Epithelial cell of proximal tubule (primary cell): ENCODE measurements around the gene CACNB3. TPM values are rescaled to one million over a fixed set of nuclear protein-coding genes. Genes with fewer than 3 reads are reported as not detected.

Experiments
- DNase-seq: peaks from one replicate; pipeline ENCODE4 v3.0.0-alpha.2; 2011; ENCODE audit warnings: low read depth
- H3K4me3 ChIP-seq: 2 replicates; pipeline ENCODE4 v1.5.1; 2011; ENCODE audit warnings: low read depth, mild to moderate bottlenecking, low read length
- total RNA-seq: library from RNA; depleted of rRNA; stranded (reverse); fragments of >200 nt; gene quantifications from 2 replicates; pipeline ENCODE4 v1.2.3, GENCODE V29; 2015
- TF ChIP-seq, protein P1 (sequence below): conservative IDR thresholded peaks from 2 replicates; pipeline ENCODE4 v1.5.1; 2012; ENCODE audit warnings: low read depth, mild to moderate bottlenecking, low read length

The CACNB3 gene
- total RNA-seq, 1 donor from 2014 or later: 19.6 TPM

DNA sequence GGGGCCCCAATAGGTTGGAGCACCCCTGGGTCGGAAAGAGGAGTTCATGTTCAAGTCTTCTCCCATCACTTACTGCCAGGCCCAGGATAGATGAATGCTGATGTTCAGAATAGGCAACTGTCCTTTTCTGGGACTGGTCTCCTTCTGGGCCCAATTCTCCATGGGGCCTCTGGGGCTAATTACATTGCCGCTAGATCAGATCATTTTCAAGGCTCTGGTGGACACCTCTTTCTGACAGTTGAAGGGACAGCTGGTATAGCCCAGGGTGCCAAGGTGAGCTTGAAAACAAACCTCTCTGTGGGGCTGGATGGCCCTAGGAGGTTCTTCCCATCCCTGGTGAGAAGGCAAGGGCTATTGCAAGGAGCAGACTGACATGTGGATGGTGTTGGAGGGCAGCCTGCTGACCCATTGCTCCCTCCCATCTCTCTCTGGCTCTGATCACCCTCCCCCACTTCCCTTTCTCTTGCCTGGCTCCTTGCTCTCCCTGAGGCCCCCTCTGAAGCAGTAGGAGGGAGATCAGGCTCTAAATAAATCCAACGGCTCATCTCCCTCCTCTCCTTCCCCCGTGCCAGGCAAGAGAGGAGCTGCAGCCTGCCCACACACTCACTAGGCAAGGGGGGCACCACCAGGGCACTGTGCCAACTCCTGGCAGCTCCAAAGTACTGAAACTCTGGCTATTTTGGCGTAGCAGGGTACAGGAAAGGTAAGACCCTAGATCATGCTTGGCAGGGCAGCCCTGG lies 1.9 kb downstream of the CACNB3 start:
- no peak overlapping the region for H3K4me3 ChIP-seq
- DNase-seq: no peak
- TF ChIP-seq, protein P1, sequence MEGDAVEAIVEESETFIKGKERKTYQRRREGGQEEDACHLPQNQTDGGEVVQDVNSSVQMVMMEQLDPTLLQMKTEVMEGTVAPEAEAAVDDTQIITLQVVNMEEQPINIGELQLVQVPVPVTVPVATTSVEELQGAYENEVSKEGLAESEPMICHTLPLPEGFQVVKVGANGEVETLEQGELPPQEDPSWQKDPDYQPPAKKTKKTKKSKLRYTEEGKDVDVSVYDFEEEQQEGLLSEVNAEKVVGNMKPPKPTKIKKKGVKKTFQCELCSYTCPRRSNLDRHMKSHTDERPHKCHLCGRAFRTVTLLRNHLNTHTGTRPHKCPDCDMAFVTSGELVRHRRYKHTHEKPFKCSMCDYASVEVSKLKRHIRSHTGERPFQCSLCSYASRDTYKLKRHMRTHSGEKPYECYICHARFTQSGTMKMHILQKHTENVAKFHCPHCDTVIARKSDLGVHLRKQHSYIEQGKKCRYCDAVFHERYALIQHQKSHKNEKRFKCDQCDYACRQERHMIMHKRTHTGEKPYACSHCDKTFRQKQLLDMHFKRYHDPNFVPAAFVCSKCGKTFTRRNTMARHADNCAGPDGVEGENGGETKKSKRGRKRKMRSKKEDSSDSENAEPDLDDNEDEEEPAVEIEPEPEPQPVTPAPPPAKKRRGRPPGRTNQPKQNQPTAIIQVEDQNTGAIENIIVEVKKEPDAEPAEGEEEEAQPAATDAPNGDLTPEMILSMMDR: no peak

DNA sequence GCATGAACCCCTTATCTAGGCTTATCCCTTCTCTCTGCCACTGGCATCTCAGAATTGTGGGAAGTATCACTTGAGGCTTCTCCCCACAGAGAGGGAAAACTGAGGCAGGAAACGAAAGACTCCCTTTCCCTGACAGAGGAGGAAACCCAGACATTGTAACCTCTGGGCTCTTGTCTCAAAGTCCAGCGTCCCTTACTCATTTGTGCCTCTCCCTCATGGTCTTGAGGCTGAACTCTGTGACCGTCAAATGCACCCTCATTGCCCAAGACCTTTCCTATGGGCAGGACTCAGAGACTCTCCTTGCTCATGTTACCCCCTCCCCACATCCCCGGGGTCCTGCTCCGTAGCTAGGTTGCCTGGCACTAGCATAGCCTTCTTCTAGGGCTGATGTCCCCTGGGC lies 3.8 kb downstream of the CACNB3 start:
- DNase-seq: no peak
- TF ChIP-seq, protein P1: no peak
- no peak overlapping the region for H3K4me3 ChIP-seq

DNA sequence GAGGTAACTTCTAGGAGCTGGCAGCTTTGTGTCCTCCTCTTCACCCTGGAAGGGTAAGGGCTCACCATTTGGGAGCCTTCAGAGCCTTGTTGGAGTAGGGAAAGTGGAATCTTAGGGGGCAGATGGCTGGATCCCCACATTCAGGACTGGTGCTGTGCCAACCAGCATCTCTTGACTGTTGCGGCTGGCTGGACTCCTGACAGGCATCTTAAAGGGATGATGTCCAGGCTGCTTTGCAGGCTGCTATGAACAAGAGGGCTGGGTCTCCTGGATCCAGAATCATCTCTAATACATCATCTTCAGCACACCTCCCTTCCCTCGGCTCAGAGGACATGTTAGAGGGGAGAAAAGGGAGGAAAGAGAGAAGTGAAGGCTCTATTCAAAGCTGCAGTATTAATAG lies 4.4 kb downstream of the CACNB3 start:
- H3K4me3 ChIP-seq: no peak overlapping the region
- DNase-seq: no peak
- TF ChIP-seq, protein P1: no peak

DNA sequence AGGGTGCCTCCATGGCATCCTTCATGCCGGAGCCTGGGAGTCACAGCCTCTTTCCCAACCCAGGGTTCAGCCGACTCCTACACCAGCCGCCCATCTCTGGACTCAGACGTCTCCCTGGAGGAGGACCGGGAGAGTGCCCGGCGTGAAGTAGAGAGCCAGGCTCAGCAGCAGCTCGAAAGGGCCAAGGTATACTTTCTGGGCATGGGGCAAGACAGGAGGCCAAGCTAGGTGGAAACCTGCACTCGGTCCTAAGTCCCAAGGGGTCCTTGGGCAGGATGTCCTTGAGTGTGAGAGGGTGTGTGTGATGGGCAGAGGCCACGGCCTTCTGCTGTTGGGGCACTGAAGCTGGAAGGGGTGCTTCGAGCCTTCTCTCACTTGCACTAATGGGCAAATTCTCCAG lies 5.0 kb downstream of the CACNB3 start:
- no peak for DNase-seq
- no peak overlapping the region for H3K4me3 ChIP-seq
- TF ChIP-seq, protein P1: no peak

DNA sequence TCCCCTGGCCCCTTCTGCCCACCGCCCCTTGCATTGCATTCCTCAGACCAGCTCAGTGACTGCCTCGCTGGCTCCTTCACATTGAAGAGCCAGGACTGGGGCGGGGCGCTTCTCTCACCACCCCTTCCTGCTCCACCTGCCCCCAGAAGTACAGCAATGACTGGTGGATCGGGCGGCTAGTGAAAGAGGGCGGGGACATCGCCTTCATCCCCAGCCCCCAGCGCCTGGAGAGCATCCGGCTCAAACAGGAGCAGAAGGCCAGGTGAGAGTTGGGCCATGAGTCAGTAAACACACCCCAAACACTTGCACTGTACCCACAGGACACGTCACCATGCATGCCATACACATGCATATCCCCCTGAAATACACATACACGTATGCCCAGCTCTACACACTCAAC lies 5.8 kb downstream of the CACNB3 start:
- no peak for DNase-seq
- no peak overlapping the region for H3K4me3 ChIP-seq
- TF ChIP-seq, protein P1: no peak

DNA sequence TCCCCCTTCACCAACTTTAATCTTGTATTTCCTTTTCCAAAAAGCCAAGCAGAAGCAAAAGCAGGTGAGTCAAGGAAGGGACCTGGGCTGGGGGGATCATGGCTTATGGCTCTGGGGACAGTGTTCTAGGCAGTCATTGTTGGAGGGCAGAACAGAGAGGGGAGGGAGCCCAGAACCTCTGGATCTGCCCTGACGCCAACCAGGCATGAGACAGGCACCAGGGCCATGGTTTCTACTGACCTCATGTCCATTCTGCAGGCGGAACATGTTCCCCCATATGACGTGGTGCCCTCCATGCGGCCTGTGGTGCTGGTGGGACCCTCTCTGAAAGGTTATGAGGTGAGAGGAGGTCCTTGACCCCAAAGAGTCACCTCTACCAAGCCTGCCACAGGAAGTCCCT lies 6.6 kb downstream of the CACNB3 start:
- no peak for DNase-seq
- TF ChIP-seq, protein P1: no peak

More for the DNA sequence above, 6.6 kb downstream of the CACNB3 start:
- no peak overlapping the region for H3K4me3 ChIP-seq
